Type B pancreatic cell (in vitro differentiated cells): Measurements from ENCODE around the gene GZF1. TPM values are rescaled to one million over a fixed set of nuclear protein-coding genes. Genes with fewer than 3 reads are reported as not detected.

Source experiments
- total RNA-seq: library from RNA; stranded (reverse); gene quantifications from 2 replicates; pipeline ENCODE4 v1.2.1, GENCODE V29; 2021; ENCODE audit warnings: low replicate concordance

The GZF1 gene
- total RNA-seq, 1 donor from 2014 or later = 13.4 TPM

Other genes with a start within 250 kb of the GZF1 start
- 22.3 and 25.7 TPM in 2 replicates for gene NXT1, start 11.4 kb upstream of the GZF1 start, total RNA-seq
- 10.5 and 15.1 TPM in 2 replicates for gene NAPB, start 59.3 kb downstream of the GZF1 start, total RNA-seq
- not detected in 2 replicates for gene CSTL1, start 77.5 kb downstream of the GZF1 start, total RNA-seq
- gene CST11, start 90.7 kb downstream of the GZF1 start, total RNA-seq = not detected in 2 replicates
- not detected in 2 replicates for gene CST8, start 128.9 kb downstream of the GZF1 start, total RNA-seq
- gene CST9L, start 206.3 kb downstream of the GZF1 start, total RNA-seq = not detected in 2 replicates
- not detected in 2 replicates for gene CST9, start 243.7 kb downstream of the GZF1 start, total RNA-seq